SIG-M5 treated with dmso at 0.1 percent for 504 hours (cell line): Measurements from ENCODE around the gene PPDPF.
"Not testable (repeated sequence)": the region's sequence is repeated elsewhere in the genome, so short reads cannot be mapped to it uniquely, and the experiment has no call there.

Experiments used
- DNase-seq: peaks from one replicate; lab custom pipeline; 2025; ENCODE audit not compliant: unreplicated experiment; lab: John Stamatoyannopoulos, UW

The PPDPF gene

DNA sequence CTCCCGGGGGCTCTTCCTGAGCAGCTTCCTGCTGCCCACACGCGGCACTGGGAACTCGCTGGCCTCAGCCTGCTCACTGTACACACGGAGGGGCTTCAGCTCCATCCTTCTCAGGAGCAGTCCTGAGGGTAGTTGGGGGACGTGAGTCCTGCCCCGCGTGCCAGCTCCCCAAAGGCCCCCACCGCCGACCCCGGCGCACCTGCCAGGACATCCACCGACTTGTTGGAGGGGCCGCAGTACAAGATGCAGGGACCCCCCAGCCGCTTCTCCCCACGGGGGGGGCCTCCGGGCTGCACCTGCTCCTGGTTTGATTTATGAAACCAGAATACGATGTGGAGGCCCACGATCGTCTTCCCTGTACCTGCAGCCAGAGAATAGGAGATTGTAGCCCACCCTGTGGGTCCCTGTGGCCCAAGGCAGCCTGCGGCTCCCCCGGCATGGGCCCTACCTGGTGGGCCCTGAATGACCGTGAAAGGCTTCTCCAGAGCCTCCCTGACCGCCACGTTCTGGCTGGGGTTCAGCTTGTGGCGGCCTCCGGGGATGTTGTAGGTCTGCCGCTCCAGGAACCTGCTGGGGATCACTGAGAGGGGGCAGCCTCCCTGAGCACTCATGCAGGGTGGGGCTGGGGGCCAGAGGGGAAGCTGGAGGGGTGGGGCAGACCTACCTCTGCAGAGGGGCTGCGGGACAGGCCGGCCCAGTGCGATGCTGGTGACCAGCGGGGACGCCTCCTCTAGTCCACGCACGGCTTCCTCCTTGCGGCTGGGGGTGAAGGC is 41.2 kb downstream of the PPDPF start:
- DNase-seq: no peak

DNA sequence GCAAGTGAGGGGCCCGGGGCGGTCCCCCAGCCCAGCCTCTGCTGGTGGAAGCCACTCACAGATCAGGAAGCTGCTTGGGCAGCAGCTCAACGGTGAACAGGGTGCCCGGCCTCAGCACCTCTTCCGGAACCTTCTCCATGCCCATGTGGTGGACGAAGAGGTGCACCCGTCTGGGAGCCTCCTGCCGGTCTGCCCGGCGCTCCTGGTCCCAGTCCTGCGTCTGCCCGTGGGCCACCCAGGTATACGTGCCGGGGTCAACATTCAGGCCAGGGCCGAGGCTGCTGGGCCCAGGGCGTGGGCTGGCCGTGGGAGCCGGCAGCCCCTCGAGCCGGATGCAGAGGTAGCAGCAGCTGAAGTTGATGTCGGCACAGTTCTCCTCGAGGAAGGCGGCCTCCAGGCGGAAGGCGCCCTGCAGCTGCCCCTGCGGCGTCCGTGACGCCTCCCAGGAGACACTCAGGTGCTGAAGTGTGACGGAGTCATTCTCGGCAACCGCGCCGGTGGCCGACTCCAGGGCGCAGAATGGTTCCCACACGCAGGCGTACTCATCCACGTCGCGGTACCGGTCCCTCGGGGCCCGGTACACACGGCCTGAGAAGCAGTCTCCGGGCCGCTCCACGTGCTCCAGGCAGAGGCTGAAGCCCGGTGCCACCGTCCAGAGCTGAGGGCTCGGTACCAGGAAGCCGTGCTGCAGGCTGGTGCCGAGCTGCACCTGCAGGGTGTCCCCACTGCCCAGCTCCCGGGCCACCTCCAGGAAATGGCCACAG is 42.1 kb downstream of the PPDPF start:
- DNase-seq: no peak

DNA sequence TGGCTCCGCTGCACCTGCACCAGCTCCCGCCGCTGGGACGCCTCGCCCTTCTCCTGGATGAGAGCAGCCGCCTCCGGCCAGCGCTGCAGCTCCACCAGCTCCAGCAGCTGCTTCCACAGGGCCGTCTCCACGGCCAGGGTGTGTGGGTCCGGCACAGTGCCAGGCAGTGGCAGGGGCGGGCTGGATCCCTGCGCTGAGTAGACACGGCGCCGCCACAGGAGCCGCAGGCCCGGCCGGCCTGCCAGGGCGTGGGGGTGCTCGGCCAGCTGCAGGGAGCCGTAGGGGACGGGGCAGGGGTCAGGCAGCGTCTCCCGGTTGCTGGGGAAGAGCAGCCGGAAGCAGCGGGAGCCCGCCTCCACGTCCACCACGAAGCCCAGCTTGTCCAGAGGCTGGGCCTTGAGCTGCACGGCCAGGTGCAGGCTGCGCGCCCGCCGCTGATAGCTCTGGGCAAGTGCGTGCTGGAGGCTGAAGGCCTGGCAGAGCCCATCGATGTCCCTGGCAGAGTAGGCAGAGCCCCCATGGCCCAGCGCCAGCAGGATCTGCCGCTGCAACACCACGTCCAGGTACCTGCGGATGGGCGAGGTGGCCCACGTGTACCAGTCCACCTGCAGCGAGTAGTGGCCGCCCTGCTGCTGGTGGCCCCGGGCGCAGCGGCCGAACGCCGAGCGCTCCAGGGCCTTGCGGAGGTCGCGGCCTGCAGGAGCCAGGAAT is 42.8 kb downstream of the PPDPF start:
- DNase-seq: no peak

DNA sequence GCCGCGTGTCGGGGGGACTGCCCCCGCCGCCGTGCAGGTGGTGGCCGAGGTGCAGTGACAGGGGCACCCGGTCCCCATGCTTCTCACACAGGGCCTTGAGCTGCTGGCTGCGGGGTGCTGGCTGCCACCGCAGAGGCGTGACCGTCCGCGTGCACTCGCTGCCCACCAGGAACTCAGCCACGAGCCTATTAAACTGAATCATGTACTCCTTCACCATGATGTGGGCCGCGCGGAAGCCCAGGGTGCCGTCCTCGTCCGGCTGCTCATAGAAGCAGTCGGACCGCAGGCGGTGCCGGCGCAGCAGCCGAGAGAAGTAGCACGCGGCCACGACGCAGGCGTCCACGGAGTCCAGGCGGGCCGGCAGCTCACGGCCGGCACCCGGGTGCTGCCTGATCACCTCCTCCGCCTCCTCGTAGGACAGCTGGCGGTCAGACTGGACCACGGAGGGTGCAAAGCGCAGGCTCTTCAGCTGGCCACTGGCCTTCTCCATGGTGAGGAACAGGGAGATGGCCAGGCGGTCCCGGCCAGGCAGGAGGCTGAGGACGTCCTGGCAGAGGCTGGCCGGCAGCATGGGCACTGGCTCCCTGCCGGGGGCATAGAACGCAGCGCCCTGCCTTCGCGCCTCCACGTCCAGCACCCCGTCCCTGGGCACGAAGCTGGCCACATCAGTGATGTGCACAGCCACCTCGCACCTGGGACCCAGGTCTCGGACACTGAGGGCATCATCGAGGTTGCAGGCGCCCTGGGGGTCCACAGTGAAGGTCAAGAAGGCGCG is 43.7 kb downstream of the PPDPF start:
- DNase-seq: no peak

DNA sequence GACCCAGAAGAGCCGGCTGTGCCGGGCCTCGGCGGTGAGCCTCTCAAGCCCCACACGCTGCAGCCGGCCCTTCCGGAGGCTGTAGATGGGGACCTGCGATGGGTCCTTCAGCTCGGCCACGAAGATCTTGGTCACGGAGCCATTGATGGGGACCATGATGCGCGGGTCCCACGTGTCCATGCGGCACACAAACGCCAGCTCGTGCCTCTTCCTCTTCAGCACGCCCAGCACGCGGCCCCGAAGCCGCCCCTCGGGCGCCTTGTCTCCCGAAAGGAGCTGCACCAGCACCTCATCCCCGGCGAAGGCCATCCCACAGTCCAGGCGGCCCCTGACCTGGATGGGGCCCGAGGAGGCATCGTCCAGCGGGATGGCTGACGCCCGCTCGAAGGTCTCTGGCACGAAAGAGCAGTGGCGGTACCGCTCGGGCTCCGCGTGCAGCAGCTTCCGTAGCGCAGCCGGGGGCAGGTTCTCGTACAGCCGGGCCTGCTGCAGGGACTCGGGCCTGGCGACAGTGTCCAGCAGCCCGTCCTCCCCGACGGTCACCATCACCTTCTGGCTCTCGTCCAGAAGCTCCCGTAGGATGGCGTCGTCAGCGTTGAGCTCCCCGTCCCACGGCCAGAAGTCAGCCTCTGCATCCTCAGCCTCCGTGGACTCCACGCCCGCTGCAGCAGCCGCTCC is 44.6 kb downstream of the PPDPF start:
- no peak for DNase-seq

DNA sequence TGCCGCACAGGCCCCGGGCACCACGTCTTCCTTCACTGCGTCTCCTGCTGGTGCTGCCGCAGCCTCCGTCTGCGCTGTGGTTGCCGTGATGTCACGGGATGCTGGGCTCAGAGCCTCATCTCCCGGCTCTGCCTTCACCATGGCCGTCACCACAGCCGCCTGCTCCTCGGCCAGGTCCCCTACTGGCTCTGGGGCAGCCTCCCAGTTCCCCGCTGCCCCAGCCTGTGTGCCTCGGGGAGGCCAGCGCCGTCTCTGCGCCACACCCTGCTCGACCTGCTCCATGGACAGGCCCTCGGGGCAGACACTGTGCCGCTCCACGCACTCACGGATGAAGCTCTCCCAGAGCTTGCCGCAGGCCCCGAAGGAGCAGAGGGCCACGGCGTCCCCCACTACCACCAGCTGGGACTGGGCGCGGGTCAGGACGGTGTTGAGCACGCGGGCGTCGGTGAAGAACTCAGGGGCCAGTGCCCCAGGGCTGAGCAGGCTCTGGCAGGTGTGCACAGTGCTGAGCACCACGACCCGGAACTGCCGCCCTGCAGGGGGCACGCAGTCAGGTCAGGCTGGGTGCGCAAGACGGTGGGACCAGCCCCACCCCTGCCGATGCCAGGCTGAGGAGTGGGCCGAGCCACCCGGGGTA is 45.3 kb downstream of the PPDPF start:
- DNase-seq: no peak

DNA sequence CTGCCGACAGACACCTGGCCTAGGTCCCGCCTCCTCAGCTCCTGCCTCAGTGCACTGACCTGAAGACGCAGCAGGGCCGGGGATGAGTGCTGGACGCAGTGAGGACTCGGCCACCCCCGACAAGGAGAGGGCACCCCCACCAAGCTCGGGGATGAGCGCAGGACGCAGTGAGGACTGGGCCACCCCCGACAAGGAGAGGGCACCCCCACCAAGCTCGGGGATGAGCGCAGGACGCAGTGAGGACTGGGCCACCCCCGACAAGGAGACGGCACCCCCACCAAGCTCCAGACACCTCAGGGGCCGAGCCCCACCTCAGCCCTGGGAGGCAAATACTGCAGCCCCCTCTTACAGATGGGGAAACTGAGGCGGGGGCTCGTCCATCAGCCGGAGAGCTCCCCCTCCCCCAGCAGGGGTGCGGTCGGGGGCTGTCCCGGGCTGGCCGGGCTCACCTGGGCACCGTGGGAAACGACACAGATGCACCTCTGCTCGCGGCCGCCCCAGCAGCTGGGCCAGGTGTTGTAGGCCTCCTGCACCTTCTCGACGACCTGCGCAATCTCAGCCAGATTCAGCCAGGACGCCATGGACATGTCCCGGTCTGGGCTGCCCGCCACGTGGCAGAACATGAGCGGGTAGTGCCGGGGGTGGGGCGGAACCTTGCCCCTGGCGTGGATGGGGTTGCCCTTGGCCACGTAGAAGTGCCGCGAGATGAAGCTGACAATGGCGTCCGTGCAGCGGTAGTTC is 46.0 kb downstream of the PPDPF start:
- DNase-seq: no peak

DNA sequence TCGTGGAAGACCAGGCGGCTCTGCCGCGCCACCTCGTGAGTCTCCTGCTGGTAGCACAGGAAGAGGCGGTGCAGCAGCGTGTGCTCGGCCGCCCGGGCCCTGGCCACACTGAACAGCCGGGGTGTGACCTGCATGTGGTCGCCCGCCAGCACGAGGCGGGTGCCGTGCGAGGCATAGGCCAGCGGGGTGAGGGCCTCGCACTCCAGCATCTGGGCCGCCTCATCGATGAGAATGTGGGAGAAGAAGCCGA is 46.5 kb downstream of the PPDPF start:
- no peak for DNase-seq

DNA sequence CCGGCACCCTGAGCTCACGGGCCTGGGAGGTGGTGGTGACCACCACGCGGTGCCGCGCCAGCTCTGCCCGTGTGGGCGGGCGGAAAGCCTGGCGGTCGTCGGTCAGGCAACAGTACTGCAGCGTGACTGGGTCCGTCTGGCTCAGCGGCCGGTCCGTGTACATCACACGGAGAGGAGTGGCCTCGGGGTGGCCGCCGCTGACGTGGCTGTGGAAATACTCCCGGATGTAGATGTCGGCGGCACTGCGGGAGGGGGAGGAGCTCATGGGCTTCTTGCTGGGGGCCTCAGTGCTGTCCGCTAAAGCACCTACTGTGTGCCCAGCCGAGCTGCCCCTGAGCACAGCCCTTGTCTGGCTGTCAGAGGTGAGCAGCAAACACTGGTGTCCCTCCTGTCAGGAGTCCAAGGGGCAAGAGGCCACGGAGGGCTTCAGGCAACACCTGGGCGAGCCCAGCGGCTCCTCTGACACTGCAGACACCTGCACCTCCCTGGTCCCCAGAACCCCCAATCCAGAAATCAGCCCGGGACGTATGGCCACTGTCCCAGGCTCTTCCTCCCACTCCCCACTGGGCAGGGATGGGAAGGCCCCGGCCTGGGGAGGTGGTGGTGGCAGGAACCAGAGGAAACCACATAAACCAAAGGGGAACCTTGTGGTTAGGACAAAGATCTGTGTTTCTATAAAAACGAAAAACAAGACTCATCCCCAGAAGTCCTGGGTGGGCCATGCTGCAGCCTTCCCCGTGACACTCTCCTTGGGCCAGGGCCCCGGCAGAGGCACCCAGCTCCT is 47.0 kb downstream of the PPDPF start:
- peak; percentile 62 for DNase-seq

DNA sequence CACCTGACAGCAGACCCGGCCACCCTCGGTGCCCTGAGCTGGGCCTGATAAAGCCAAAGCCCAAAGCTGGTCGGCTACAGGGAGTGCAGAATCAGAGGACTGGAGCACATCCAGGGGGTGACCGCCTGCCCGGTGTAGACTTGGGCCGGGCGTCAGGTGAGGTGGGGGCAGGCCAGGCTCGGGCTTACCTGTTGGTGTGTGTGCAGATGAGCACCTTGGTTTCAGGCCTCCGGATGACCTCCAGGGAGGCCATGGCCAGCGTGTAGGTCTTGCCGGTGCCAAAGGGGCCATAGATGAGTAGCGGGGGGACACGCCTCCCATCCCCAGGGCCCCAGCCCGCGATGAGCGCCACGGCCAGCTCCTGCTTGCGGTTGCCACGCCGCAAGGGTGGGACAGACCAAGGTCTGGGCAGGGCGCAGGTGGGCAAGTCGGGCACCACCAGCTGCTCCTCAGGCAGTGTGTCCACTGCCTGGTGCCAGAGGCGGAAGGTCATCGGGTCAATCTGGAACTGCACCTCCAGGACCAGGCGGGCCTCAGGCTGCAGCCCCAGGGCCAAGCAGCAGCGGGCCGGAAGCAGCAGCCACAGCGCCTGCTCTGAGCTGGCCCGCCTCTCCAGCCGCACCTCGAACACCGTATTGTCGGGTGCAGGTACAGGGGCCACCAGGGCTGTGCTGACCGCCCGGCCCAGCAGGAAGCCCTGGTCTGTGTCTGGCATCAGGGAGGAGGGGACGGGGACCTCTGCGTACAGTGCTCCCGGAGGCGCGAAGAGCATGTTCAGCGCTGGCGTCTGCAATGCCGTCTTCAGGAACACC is 47.8 kb downstream of the PPDPF start:
- no peak for DNase-seq

DNA sequence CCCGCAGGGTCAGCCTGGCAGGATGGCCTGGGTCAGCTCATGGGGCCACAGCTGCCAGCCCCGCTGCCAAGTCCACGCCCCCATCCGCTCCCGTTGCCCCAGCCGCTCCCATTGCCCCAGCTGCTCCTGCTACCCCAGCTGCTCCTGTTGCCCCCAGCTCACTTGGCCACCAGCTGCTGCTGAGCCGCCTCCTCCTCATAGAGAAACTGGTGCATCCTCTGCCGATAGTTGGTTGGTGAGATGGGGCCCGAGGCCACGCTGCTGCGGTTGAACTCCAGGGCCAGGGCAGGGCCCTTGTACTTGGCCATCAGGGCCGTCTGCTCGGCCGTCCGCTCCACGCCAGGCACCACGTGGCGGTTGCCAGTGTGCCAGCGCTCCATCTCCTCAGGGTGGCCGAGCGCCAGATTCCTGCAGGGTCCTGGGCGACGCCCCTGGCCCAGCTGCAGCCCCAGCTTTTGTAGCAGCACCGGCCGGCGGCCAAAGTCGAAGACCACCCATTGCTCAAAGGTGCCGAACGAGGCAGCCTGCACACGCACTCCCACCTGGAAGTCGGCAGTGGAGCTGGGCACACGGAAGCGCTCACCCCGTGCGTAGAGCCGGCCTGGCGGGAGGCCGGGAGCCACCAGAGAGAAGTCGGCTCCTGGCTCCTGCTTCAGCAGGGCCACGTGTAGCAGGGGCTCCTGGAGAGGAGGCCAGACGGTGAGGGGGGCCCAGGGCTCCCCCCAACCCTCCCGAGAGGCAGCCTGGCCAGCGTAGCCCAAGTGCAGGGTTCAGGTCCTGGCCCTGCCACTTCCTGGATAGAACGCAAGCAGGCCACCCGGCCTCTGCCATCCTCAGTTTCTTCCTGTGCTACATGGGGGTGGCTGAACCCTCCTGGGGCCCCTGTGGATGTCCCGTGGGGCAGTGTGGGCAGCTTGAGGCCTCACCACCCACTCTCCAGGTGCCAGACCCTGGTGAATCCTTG is 48.7 kb downstream of the PPDPF start:
- no peak for DNase-seq

DNA sequence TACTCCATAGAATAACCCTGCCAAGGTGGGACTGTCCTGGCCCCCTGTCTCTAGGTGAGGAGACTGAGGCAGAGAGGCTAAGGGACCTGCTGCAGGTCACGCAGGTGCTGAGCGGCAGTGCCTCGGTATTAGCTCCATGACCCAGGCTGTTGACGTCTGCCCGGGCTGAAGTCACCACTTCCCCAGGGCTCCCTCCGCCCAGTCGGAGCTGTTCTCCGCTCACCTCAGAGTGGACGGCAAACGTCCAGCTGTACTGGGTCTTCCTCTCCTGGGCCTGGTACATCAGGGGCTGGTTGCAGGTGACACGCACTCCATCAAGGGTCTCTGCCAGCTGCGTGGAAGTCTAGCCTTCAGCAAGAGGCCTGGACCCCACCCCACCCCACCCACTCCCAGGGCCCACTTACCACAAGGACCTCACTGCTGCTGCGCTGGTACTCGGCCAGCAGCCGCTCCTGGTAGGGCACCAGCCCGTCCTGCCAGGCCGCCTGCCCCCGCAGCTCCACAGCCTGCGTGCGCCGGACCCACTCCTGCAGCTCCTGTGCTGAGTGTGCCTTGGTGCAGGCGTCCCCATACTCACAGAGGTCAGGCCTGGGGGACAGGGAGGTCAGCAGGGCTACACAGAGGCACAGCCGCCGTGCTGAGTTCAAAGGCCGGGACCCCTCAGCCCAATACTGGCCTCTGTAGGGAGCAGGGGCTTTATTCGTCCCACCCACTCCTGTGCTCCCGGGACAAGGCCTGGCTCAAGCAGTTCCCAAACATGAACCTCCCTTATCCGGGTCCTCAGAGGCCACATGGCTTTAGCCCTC is 49.9 kb downstream of the PPDPF start:
- DNase-seq: no peak

DNA sequence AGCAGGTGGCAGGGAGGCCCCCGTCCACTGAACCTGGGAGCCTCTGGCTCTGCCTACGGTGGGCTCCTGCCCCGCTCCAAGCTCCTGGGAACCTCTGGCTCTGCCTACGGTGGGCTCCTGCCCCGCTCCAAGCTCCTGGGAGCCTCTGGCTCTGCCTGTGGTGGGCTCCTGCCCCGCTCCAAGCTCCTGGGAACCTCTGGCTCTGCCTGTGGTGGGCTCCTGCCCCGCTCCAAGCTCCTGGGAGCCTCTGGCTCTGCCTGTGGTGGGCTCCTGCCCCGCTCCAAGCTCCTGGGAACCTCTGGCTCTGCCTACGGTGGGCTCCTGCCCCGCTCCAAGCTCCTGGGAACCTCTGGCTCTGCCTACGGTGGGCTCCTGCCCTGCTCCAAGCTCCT is 50.5 kb downstream of the PPDPF start:
- not testable (repeated sequence) for DNase-seq
